ENCODE results near the gene LYPD3.
"Not testable (repeated sequence)": the region's sequence is repeated elsewhere in the genome, so short reads cannot be mapped to it uniquely, and the experiment has no call there.

LYPD3 gene

DNA sequence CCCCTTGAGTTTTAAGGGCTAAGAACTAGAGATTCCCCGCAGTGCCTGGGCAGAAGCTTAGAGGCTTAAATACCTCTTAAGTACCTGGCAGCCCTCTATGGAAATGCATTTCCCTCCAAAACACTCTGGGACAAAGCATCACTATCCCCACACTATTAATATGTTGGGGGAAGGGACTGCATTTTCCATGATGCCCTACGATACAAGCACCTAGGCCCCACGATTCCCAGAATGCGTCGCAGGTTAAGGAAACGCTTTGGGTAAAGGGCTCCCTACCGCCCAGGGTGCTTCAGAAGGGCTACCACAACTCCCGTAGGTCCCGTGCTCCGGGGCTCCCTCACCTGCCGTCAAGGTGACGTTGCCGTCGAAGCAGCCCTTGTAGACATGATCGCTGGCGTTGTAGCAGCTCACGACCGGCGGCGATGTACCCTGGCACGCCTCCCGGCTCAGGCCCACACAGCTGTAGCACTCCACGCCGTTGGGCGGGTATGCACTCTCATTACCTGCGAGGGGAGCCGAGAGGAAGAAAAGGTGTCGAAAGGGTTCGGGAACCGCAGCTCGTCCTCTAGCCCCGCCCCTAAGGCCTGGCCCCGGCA lies 2.5 kb downstream of the LYPD3 start:
- DNase-seq (ENCODE audit: low read depth in 2 of 3, low spot score in 2 of 3) = no peak

DNA sequence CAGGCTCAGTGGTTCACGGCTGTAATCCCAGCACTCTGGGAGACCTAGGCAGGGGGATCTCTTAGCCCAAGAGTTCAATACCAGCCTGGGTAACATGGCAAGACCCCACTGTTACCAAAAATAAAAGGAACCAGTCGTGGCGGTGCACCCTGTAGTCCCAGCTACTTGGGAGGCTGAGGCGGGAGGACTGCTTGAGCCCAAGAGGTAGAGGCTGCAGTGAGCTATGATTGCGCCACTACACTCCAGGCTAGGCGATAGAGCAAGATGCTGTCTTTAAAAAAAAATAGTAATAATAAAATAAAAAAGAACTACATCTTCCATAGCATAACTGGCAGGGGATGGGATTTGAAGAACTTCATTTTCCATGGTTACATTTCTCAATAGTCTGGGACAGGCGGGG lies 3.0 kb downstream of the LYPD3 start:
- DNase-seq (ENCODE audit: low read depth in 2 of 3, low spot score in 2 of 3) = no peak

DNA sequence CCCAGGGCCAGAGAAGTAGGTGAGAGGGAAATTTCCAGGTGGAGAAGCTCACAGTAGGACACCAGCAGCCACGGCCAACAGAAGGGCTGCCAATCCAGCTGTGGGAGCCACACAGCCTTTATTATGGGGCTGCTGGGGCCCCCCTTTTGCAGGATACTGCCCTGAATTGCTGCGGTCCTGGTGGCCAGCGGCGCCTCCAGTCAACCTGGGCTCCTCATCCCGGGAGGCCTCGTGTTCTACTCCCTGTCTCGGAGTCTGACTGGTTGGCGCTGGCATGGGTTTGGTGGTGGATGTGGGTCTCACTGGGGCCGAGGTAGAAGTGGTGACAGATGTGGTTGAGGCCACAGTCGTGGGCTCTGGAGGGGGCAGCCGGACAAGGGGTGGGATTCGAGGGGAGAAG lies 4.1 kb downstream of the LYPD3 start:
- no peak for DNase-seq (ENCODE audit: low read depth in 2 of 3, low spot score in 2 of 3)

DNA sequence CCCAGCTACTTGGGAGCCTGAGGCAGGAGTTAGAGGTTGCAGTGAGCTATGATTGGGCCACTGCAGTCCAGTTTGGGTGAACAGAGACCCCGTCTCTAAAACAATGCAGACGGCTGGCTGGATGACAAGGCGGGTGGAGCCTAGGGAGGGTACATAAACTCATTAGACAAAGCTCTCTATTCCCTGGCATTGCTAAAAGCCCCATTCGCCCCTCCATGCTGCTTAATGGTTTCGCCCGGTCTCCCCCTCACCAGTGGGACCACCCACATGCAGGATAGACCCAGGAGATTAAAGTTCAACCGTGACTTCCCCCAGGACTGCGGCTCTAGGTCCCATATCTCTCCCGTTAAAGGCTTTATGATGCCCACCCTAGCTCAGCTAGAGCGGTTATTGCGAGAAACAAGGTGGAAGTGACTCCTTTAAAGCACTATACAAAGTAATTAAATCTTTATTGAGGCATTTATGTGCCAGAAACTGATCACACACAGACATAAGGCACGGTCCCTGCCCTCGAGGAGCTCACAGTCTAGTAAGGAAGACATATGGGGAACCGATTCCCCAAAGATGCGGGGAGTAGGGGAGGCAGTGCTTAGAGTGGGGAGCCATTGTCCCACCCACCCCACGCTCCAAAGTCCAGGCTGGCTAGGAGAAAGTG lies 4.9 kb downstream of the LYPD3 start:
- DNase-seq (ENCODE audit: low read depth in 2 of 3, low spot score in 2 of 3) = no peak

DNA sequence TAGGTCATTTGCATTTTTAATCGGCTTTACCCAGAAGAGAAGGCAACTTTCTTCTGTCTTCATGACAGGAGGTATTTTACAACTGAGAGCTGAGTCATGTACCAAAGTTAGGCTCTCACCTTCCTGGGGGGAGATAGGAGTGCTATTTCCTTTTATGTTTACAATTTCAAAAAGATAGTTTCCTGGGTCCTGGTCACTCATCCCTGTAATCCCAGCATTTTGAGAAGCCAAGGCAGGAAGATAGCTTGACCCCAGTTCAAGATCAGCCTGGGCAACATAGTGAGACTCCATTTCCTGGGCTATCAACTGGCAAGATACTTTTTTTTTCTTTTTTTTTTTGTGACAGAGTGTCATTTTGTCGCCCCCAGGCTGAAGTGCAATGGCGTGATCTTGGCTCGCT lies 7.6 kb downstream of the LYPD3 start:
- no peak for DNase-seq (ENCODE audit: low read depth in 2 of 3, low spot score in 2 of 3)

DNA sequence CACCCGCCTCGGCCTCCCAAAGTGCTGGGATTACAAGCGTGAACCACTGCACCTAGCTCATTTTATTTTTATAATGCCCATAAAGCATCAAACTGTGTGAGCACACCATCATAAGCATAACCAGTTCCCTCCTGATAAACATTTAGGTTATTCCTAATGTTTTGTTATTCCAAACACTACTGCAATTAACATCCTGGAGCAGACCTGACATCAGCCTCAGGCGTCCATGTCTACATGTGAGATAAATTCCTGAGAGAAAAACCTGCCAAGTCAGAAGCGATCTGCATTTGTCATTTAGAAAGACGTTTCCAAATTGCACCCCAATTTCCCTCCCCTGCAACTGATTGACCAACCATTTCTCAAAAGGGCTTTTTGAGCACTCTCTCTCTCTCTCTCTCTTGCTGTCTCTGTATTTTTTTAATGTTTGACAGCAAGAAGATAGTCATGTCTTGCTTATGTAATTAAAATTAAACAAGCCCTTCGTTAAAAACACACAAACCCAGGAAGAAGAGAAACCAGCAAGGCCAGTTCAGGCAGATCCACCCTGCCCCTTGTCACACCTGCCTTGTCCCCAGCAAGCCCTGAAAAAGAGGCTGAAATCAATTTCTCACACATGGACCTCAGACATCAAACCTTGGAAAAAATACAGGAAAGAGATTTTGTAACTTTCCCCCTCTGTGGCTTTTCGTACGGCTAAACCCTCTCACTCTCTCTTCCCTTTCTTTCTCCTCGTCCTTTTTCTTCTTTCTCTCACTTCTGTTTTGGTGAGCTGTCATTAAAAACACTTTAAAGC lies 9.9 kb downstream of the LYPD3 start:
- no peak for DNase-seq (ENCODE audit: low read depth in 2 of 3, low spot score in 2 of 3)

DNA sequence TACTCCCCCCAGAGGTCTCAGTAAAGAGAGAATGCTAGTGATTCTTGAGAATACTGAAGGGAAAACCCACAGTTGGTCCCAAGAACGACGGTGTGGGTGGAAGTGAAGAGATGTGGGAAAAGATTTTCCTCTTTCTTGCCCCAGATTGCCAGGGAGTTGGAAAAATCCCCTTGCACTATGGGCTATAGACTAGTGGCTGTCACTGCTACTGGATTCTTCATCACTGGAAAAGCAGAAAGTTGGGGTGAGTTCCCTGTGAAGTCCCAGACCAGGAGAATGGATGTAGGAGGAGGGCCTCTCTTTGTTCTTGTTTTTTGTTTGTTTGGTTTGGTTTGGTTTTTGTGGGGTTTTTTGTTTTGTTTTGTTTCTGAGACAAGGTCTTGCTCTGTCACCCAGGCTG lies 11.4 kb downstream of the LYPD3 start:
- no peak for DNase-seq (ENCODE audit: low read depth in 2 of 3, low spot score in 2 of 3)

DNA sequence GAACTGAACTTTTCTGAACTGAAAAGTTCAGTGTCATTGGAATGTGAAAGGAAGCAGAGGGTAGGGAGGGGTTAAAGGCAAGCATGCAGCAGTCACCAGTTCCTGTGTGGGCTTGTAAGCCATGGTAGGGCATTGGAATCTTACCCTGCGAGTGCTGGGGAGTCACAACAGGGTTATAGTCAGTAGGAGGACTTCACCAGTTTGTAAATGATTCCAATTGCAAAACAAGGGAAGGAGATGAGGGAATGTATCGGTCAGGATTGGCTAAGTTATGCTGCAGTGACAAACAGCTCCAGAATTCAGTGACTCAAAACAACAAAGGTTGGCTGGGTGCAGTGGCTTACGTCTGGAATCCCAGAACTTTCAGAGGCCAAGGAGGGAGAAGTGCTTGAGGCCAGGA lies 12.8 kb downstream of the LYPD3 start:
- no peak for DNase-seq (ENCODE audit: low read depth in 2 of 3, low spot score in 2 of 3)

DNA sequence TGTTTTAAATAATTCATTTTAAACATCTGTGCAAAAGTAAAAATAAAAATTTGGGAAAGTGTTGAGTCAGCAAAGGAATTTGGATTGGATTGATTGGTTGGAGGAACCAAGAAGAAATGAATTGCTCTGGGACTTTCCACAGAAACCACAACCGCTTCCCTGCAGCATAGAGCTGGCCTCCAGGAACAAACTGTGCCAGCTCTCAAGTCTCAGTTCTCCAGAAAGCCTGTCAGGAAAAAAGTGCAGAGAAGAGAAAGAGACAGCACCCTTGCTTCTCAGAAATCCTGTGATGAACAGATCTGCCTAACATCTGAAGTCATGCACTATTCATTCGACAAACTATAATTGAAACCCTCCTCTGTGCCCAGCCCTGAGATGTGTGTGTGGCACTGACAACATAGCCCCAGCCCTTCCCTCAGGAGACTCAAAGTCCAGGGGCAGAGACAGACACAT lies 14.8 kb downstream of the LYPD3 start:
- DNase-seq (ENCODE audit: low read depth in 2 of 3, low spot score in 2 of 3) = no peak

DNA sequence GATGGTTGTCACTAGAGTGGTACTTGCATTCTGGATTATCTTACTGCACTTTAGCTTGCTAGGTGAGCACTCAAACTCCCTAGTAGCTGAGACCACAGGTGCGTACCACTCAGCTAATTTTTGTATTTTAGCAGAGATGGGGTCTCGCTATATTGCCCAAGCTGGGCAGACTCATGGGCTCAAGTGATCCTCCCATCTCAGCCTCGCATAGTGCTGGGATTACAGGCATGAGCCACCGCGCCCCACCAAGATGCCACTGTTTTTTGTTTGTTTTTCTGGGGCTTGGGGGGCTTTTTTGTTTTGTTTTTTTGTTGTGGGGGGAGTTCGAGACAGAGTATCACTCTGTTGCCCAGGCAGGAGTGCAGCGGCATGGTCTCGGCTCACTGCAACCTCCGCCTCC lies 17.8 kb downstream of the LYPD3 start:
- no peak for DNase-seq (ENCODE audit: low read depth in 2 of 3, low spot score in 2 of 3)

DNA sequence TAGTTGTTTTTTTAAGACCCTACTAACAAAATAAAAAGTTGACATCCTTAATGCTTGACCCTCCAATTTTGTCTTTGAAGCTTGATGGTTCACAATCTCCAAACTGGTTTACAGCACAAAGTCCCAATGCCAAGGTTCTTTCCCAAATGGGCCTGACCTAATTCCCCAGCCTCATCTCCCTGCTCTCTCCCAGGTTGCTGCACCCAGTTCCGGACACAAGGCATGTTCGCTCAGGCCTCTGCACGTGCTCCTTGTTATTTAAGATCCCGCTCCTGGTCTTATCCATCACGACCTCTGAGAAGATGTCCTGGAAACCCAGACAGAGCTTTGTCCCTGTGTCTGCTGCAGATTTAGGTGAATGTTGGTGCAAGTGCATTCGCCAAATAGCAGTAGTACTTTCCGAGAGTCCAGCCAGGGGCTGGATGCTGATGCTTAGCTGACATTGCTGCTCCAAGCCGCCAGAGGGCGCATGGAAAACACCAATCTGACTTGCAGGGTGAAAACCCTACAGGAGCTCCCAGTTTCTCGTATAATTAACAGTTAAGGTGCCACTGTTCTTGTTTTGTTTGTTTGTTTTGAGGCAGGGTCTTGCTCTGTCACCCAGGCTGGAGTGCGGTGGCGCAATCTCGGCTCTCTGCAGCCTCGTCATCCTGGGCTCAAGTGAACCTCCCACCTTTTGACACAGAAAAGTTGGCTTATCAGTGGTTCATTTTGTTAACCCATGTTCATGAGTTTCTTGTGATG lies 18.5 kb downstream of the LYPD3 start:
- DNase-seq (ENCODE audit: low read depth in 2 of 3, low spot score in 2 of 3) = peak; percentile 29 to 59 (median 40)

DNA sequence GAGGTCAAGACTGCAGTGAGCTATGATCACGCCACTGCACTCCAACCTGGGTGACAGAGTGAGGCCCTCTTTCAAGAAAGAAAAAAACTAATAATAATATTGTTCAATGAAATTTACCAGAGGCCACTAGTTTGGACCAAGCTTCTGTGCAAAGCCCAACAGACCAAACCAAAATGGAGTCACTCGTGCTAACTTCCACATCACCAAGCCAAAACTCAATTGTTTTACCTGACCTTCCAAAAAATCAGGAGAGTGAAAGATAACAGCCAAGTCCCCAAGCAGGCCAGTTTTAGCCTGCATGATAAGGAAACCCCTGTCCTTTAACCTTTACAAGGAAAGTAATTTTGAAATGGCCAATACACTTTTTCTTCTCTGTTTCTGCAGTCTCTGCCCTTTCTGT lies 20.0 kb downstream of the LYPD3 start:
- DNase-seq (ENCODE audit: low read depth in 2 of 3, low spot score in 2 of 3) = no peak

DNA sequence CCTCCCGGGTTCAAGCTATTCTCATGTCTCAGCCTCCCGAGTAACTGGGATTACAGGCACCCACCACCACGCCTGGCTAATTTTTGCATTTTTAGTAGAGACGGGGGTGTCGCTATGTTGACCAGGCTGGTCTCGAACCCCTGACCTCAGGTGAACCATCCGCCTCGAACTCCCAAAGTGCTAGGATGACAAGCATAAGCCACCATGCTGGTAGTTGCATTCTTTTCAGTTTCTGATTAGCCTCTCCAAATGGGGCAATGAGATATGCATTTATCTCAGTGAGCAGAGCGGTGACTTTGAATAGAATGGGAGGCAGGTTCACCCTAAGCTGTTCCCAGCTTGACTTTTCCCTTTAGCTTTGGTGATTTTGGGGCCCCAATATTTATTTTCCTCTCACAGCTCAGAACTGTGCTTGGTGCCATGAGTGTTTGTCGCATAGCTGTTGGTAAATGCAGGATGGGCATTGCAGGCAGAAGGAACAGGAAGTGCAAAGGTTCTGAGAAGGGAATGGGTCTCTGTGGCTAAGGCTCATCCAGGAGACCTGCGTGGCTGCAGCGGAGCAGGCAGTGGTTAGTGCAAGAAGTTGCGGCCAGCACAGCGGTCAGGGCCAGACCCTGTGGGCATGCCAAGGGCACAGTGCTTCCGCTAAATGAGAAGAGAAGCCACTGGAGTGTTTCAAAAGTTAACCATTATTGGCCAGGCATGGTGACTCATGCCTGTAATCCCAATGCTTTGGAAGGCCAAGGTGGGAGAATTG lies 20.7 kb downstream of the LYPD3 start:
- DNase-seq (ENCODE audit: low read depth in 2 of 3, low spot score in 2 of 3) = no peak

DNA sequence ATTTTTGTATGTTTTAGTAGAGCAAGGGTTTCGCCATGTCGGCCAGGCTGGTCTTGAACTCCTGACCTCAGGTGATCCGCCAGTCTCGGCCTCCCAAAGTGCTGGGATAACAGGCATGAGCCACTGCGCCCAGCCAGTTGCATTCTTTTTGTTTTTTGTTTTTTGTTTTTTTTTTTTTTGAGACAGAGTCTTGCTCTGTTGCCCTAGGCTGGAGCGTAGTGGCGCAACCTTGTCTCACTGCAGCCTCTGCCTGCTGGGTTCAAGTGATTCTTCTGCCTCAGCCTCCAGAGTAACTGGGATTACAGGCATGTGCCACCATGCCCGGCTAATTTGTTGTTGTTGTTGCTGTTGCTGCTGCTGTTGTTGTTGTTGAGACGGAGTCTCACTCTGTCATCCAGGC lies 21.3 kb downstream of the LYPD3 start:
- DNase-seq (ENCODE audit: low read depth in 2 of 3, low spot score in 2 of 3) = not testable (repeated sequence)

DNA sequence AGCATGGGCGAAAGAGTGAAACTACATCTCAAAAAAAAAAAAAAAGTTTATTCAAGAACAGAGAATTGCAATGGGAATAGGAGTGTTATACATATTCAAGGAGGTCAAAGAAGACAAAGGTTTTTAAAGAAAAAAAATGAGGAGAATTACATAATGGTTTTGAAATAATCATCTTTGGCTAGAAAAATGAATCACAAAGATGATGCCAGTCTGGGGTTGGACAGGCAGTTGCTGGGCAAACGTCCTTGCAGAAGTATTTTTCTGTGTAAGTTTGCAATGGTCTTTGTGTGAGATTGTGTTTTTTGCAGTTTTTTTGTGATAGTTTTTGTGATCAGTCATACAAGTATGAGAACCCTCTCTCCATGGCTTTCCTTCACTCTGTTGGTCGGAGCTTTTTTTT lies 23.7 kb downstream of the LYPD3 start:
- no peak for DNase-seq (ENCODE audit: low read depth in 2 of 3, low spot score in 2 of 3)

DNA sequence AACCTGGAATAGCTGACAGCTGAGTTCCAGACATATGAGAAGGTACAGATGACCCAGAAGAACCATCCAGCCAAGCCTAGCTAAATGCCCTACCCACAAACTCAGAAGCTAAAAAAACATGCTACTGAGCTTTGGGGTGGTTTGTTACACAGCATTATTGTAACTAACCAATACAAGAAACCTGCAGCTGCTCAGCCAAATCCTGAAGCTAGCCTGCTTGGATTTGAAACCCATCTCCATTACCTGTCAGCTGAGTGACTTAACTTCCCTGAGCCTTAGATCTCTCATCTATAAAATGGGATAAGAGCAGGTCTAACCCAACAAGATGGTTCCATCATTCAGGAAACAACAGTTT lies 25.7 kb downstream of the LYPD3 start:
- DNase-seq (ENCODE audit: low read depth in 2 of 3, low spot score in 2 of 3) = no peak

DNA sequence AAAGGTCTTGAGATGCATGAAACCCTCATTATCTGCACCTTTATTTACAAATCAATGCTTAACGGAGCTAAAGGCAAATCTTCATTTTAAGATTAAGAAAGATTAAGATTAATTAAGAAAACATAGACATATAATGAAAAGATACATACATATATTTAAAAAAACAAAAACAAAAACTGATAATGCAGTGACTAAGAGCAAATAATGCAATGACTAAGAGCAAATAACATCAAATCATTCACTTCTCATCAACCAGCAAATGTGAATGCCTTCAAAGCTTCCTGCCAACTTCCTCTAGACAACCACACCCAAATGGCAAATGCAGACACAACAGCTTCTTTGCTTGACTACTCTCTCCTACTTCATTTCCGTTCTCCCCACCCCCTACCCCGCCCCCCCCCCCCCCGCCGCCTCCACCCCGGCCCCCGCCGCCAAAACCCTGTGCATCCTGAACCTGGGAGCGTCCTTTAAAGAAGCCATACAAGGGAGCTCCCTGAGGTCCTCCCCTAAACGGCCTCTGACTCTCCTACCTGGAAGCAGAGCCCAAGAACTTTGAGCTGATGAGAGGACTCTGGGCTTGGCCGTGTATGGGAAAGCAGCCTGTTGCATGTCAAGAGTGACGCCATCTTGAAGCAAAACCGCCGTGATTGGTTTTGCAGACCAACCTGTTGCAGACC lies 26.2 kb downstream of the LYPD3 start:
- DNase-seq (ENCODE audit: low read depth in 2 of 3, low spot score in 2 of 3) = no peak

DNA sequence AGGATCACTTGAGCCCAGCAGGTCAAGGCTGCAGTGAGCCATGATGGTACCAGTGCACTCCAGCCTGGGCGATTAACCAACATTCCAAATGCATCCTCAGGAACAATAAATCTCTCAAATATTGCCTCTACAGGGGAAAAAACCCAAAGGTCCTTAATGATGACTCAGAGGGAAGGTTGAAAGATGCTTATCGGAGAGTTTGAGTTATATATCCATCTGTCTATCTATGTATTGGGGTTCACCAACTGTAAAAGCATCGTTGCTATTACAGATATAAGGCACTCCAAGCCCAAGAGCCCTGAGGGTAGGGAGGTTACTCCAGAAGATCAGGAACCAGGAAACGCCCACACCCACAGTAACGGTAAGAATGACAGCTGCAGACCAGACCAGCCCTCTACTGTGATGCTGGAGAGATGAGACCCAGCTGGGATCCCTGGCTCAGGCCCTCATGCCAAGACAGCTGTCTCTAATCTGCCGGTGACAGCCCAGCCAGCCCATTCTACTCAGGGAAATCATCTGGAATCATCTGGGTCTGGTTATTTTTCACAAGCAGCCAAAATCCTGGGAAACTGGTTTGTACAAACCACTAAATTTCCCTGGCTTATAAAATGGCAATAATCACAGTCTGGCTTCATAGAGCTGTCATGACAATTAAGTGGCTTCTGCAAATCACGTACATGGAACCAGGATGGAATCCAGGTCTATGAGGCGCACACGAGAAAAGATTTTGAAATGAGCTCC lies 26.9 kb downstream of the LYPD3 start:
- DNase-seq (ENCODE audit: low read depth in 2 of 3, low spot score in 2 of 3) = no peak

DNA sequence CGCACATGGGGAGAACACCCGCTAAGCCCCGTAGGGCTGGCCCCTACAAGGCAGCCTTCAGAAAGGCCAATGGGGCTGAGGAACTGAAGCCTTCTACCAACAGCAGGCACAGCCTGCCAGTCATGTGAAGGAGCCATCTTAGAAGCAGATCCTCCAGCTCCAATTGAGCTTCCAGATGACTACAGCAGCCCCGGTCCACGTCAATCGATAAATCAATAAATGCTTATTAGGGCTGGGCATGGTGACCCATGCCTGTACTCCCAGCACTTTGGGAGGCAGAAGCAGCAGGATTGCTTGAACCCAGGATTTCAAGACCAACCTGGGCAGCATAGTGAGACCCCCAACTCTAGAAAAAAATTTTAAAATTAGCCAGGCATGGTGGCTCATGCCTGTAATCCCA lies 27.7 kb downstream of the LYPD3 start:
- DNase-seq (ENCODE audit: low read depth in 2 of 3, low spot score in 2 of 3) = no peak

DNA sequence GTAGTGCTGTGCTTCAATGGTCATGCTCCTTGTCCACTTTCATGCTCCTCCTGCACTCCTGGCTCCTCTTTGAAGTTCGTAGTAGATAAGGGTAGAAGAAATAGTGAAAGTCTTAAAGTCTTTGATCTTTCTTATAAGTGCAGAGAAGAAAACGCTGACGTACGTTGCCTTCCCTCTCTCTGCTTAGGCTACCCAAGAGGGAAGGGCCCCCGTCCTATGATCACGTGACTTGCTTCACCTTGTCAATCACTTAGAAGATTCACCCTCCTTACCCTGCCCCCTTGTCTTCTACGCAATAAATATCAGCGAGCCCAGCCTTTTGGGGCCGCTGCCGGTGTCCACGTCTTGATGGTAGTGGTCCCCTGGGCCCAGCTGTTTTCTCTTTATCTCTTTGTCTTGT lies 28.1 kb downstream of the LYPD3 start:
- not testable (repeated sequence) for DNase-seq (ENCODE audit: low read depth in 2 of 3, low spot score in 2 of 3)

Data from activated CD8-positive, alpha-beta memory T cell treated with anti-CD3 and anti-CD28 coated beads for 48 hours (primary cell).